DND-41 (cell line): Measurements from ENCODE around the gene BGN.

Experiments
- ATAC-seq: fragments of 200-7000 bp; cut with Tn5 transposase; 3 replicates; pipeline ENCODE4 v1.9.1; 2021; ENCODE audit warnings: low read depth; ENCODE audit not compliant: insufficient read depth
- DNase-seq: peaks from one replicate; pipeline ENCODE4 v3.0.0-alpha.2; 2020
- H2AFZ ChIP-seq: 2 replicates; pipeline ENCODE4 v1.6.0; 2012; ENCODE audit warnings: low read depth, low read length
- H3K27ac ChIP-seq: 2 replicates; pipeline ENCODE4 v1.5.1; 2012; ENCODE audit warnings: low read length, inconsistent platforms
- H3K27me3 ChIP-seq: fragments of 200-600 bp; sonication (generic); 2 replicates; pipeline ENCODE4 v1.6.0; 2012; ENCODE audit warnings: low read length, mild to moderate bottlenecking, inconsistent platforms; ENCODE audit not compliant: insufficient read depth, poor library complexity
- H3K36me3 ChIP-seq: 2 replicates; pipeline ENCODE4 v1.5.1; 2012; ENCODE audit warnings: low read length, inconsistent platforms; ENCODE audit not compliant: insufficient read depth
- H3K4me1 ChIP-seq: 2 replicates; pipeline ENCODE4 v1.5.1; 2012; ENCODE audit warnings: mild to moderate bottlenecking, low read length; ENCODE audit not compliant: insufficient read depth
- H3K4me2 ChIP-seq: 2 replicates; pipeline ENCODE4 v1.6.0; 2012; ENCODE audit warnings: mild to moderate bottlenecking, moderate library complexity, low read length, inconsistent platforms; ENCODE audit not compliant: insufficient read depth
- H3K4me3 ChIP-seq, 2 experiments: fragments of 200-600 bp in 1 of 2; shearing (Covaris generic) in 1 of 2; 2 replicates each; pipeline ENCODE4 v1.5.1; 2012 to 2016; ENCODE audit warnings: inconsistent platforms in 2 of 2, low read length in 2 of 2, mild to moderate bottlenecking in 2 of 2, low read depth in 1 of 2, moderate library complexity in 1 of 2
- H3K79me2 ChIP-seq: 2 replicates; pipeline ENCODE4 v1.6.0; 2012; ENCODE audit warnings: low read length, inconsistent platforms; ENCODE audit not compliant: insufficient read depth
- H3K9ac ChIP-seq: 2 replicates; pipeline ENCODE4 v1.6.0; 2012; ENCODE audit warnings: low read depth, mild to moderate bottlenecking, inconsistent platforms, low read length, moderate library complexity
- H3K9me3 ChIP-seq: 2 replicates; pipeline ENCODE4 v1.5.1; 2012; ENCODE audit warnings: low read length, moderate library complexity, mild to moderate bottlenecking, inconsistent platforms; ENCODE audit not compliant: insufficient read depth, severe bottlenecking
- H4K20me1 ChIP-seq: 2 replicates; pipeline ENCODE4 v1.6.0; 2012; ENCODE audit warnings: low read length; ENCODE audit not compliant: insufficient read depth
- EZH2 ChIP-seq: IDR thresholded peaks from 3 replicates; pipeline ENCODE4 v1.6.1; 2012; ENCODE audit warnings: borderline replicate concordance, low read depth, mild to moderate bottlenecking, moderate library complexity, low read length, inconsistent platforms; ENCODE audit not compliant: severe bottlenecking
- TF ChIP-seq, protein P1 (sequence below): IDR thresholded peaks from 2 replicates; pipeline ENCODE4 v1.5.1; 2012; ENCODE audit warnings: borderline replicate concordance, low read length, moderate library complexity, mild to moderate bottlenecking; ENCODE audit not compliant: poor library complexity, severe bottlenecking; ENCODE audit errors: extremely low read depth

Gene BGN

DNA sequence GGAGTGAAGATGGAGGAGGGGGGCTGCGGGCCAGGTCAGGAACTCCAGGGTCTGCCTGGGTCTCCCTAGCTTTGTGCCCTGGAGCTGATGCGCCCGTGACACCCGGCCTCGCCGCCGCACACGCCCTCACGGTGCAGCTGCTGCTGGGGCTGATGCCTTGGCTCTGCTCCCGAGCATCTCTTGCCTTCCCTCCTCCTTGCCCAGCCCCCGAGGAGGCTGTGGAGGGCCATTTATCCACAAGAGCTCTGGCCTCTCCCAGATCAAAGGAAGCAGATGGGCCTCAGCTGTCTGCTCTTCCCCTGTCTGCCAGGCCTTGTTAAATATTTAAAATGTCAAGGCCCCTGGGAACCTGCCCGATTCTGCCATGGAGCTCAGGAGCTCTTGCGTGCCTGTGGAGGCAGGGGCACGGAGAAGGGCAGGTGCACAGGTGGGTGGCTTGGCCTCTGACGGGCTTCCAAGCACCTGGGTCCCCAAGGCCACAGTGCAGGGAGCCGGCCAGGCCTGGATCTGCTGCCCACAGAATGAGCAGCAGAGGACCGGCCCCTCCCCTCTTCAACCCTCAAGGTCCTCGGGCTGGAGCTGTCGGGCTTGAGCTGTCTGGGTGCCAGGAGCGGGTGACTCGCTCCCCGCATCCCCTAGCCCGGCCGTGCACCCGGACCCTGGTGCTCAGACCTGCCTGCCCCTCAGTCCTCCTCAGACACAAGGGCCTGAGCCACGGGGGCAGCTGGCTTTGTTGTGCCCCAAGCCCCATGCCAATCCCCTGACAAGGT, 42.9 kb downstream of the BGN start:
- ATAC-seq (no peak), DNase-seq (no peak)
- Histone ChIP-seq H3K27me3 (no peaks in the 10 kb centered on the region), H3K9ac (no peak overlapping the region), H3K4me1 (no peaks in the 10 kb centered on the region), H3K4me2 (no peak overlapping the region), H4K20me1 (no peaks in the 10 kb centered on the region), H3K9me3 (no peaks in the 10 kb centered on the region), H3K4me3 (no peak overlapping the region), H3K36me3 (no peaks in the 10 kb centered on the region), H3K27ac (no peak overlapping the region), H2AFZ (no peak overlapping the region), H3K79me2 (no peaks in the 10 kb centered on the region)
- TF ChIP-seq EZH2, result no peak
- TF ChIP-seq, protein P1, sequence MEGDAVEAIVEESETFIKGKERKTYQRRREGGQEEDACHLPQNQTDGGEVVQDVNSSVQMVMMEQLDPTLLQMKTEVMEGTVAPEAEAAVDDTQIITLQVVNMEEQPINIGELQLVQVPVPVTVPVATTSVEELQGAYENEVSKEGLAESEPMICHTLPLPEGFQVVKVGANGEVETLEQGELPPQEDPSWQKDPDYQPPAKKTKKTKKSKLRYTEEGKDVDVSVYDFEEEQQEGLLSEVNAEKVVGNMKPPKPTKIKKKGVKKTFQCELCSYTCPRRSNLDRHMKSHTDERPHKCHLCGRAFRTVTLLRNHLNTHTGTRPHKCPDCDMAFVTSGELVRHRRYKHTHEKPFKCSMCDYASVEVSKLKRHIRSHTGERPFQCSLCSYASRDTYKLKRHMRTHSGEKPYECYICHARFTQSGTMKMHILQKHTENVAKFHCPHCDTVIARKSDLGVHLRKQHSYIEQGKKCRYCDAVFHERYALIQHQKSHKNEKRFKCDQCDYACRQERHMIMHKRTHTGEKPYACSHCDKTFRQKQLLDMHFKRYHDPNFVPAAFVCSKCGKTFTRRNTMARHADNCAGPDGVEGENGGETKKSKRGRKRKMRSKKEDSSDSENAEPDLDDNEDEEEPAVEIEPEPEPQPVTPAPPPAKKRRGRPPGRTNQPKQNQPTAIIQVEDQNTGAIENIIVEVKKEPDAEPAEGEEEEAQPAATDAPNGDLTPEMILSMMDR, result no peak

DNA sequence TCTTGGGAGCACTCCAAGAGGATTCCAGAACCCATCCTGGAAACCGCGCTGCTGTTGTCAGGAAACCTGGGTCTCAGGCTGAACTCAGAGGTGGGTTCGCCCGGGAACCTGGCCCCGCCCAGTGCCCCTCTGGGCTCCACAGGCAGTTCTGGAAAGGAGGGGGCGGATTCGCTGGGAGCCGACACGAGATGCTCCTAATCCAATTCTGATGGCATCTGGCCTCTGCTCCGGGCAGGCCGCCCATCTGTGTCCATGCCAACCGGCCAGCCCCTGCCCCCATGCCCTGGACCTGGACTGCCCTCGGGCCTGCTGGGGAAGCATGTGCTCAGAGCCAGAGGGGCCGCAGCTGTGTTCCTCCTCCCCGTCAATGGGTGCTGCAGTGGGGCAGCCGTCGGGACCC, 43.6 kb downstream of the BGN start:
- DNase-seq, result no peak
- H3K4me2 ChIP-seq, result no peak overlapping the region
- no peak overlapping the region for H2AFZ ChIP-seq
- no peaks in the 10 kb centered on the region for H3K79me2 ChIP-seq
- H3K9me3 ChIP-seq, result no peaks in the 10 kb centered on the region
- no peak for TF ChIP-seq EZH2
- no peak for ATAC-seq
- no peaks in the 10 kb centered on the region for H3K36me3 ChIP-seq
- no peaks in the 10 kb centered on the region for H4K20me1 ChIP-seq
- H3K9ac ChIP-seq, result no peak overlapping the region
- no peaks in the 10 kb centered on the region for H3K27me3 ChIP-seq
- H3K4me1 ChIP-seq, result no peaks in the 10 kb centered on the region
- no peak overlapping the region for H3K27ac ChIP-seq
- H3K4me3 ChIP-seq, result no peak overlapping the region

DNA sequence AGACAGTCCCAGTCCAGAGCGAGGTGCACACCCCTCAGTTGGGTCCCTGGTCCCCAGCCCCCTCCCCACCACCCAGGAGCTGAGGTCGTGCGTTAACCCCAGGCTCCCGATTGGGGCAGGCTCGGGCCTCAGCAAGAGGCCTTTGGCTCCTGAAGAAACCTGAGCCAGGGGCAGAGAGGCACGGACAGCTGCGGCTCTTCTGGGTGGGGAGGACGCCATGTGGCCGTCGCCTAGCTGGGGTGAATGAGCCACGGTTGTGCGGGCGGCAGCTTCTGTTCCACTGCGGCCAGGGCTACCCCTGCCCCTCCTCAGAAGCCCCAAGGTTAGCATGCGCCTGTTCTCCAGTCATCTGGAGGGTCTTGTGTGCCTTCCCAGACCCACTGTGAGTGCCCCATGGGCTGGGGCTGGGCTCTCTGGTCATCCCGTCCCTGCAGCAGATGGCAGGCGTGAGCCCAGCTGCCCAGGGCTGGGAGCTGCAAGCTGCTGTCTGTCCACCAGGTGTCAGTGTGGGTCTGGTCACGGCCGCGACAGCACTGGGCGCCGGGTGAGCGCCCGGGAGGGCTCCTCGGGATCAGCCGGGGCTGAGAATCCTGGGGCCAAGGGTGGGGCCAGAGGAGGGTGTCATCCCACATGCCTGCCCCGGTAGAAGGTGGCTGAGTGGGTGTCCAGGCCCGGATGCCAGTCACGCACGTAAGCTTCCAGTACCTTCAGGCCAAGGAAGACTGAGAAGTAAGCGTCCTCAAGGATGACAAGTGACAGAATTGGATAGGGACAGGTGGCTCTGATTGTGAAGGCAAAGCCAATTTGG, 44.6 kb downstream of the BGN start:
- no peaks in the 10 kb centered on the region for H3K27me3 ChIP-seq
- peak; percentile 52 for DNase-seq
- H3K4me1 ChIP-seq, result no peaks in the 10 kb centered on the region
- TF ChIP-seq EZH2, result no peak
- TF ChIP-seq, protein P1, result peak; percentile 83
- no peaks in the 10 kb centered on the region for H3K9me3 ChIP-seq
- H4K20me1 ChIP-seq, result no peaks in the 10 kb centered on the region
- no peak overlapping the region for H3K27ac ChIP-seq
- no peaks in the 10 kb centered on the region for H3K36me3 ChIP-seq
- no peak overlapping the region for H3K4me2 ChIP-seq
- ATAC-seq, result peak; percentile 94
- no peaks in the 10 kb centered on the region for H3K79me2 ChIP-seq
- H3K4me3 ChIP-seq, result no peak overlapping the region
- no peak overlapping the region for H3K9ac ChIP-seq
- no peak overlapping the region for H2AFZ ChIP-seq

DNA sequence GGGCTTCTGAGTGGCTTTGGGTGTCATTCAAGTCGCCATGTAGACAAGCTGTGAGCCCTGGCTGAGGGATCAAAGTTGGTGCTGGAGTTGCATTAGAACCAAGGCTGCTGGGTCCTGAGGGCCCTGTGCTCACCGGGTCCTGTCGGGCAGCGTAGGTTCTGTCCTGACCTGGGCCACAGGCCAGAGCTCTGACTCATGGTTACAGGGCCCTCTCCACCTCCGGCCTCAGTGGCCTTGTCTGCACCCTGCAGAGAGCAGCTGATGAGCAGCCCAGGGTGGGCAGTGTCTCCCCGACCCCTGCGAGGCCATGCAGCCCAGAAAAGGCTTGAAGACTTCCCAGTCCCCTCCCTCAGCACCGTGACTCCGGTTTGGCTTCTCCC, 45.2 kb downstream of the BGN start:
- Histone ChIP-seq H3K36me3 (no peaks in the 10 kb centered on the region), H3K27ac (no peak overlapping the region), H3K9ac (no peak overlapping the region), H3K4me1 (no peaks in the 10 kb centered on the region), H4K20me1 (no peaks in the 10 kb centered on the region), H3K27me3 (no peaks in the 10 kb centered on the region), H2AFZ (no peak overlapping the region), H3K4me2 (no peak overlapping the region), H3K9me3 (no peaks in the 10 kb centered on the region), H3K79me2 (no peaks in the 10 kb centered on the region), H3K4me3 (no peak overlapping the region)
- no peak for DNase-seq
- TF ChIP-seq EZH2, result no peak
- TF ChIP-seq, protein P1, result no peak
- no peak for ATAC-seq
